NK-92 (cell line): Measurements from ENCODE around the gene PTPRT.

Source experiments
- DNase-seq: peaks from one replicate; lab custom pipeline; 2025; ENCODE audit not compliant: unreplicated experiment; lab: John Stamatoyannopoulos, UW

PTPRT gene

DNA sequence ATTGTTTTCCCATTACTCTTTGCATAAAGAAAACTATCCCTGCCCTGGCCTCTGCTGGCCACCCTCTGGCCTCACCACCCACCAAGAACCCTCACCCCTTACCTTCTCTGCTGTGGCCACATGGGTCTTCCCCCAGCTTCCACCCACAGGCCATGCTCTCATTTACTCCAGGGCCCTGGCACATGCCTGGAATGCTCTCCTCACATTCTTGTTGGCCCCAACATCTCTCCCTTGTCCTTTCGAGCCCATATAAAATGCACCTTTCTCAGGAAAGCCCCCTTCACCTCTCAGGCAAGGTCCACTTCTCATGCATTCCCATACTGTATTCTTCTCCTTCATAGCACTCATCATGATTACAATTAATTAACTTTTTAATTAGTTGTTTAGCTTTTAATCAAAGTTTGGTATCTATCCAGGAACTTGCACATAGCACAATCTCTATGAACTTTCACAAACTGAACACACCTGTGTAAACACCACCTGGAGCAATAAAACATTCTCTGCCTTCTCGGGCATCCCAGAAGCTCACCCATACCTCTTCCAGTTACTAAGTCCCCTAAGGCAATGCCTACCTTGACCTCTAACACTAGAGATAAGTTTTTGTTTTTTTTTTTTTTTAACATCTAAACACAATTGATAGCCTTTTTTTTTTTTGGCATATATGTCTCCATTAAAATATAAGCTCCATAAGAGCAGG, 617.2 kb downstream of the PTPRT start:
- no peak for DNase-seq

GRCh38 chr20:42567409-42567808, 622.3 kb downstream of the PTPRT start:
- DNase-seq, result no peak

DNA sequence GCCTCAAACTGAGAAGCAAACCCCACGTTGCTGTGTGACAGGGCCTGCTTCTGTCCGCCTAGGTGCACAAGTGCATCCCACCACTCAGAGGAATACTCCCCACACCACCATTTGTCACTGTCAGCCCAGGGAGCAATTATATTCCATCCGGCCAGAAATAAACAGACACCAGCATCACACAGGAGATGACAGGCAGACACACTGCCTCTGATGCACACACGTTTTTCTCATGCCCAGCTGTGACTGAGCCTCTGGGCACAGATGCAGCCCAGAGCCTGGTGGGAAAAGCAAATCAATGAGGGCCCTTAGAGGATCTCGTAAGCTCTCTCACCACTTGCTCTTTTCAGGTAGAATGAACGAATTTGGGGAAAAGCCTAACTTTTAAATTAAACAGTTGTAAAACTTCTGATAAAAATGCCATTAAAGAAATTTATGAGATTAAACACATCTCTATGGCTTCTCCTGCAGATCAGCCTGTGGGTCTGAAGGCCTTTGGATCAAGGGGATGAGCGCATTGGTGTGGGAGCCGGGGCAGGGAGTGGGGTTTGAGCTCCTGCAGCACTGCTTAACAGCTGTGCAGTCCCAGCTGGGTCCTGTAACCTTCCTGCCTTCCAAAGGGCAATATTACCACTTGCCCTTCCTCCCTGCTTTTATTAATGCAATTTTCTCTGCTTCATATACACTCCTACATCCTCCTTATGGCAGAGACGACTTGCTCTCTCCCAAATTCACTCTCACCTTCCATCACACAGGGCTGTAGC, 624.3 kb downstream of the PTPRT start:
- DNase-seq, result no peak

- no peak for DNase-seq
Observed at GRCh38 chr20:42559665-42560064, 630.0 kb downstream of the PTPRT start.

DNA sequence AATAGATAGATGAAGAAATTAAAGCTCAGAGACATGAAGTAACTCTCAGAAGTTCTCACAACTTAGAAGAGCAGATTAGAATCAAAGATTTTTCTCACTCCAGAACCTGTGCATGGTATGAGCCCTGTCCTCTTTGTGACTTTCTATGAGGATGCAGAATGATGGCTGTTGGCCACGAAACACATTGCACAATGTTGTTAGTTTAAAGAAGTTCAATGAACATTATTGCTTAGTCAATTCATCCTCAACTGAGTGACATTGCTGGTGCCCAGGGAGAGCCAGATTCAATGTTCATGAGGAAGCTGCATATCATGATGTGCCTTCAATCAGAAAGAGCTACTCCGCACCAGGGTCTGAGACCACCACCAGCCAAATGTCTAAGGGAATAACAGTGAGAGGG, 633.1 kb downstream of the PTPRT start:
- DNase-seq, result no peak

- DNase-seq, result no peak
Observed at GRCh38 chr20:42553374-42553773, 636.3 kb downstream of the PTPRT start.

GRCh38 chr20:42549496-42549895, 640.2 kb downstream of the PTPRT start:
- DNase-seq, result no peak

- no peak for DNase-seq
Observed at GRCh38 chr20:42544926-42545325, 644.8 kb downstream of the PTPRT start.

- DNase-seq, result no peak
Observed at GRCh38 chr20:42532831-42533230, 656.9 kb downstream of the PTPRT start.

- DNase-seq, result no peak
Observed at GRCh38 chr20:42531508-42531961, 658.2 kb downstream of the PTPRT start.

GRCh38 chr20:42530855-42531448, 658.8 kb downstream of the PTPRT start:
- DNase-seq, result no peak

GRCh38 chr20:42530191-42530590, 659.5 kb downstream of the PTPRT start:
- no peak for DNase-seq

GRCh38 chr20:42524058-42524457, 665.6 kb downstream of the PTPRT start:
- DNase-seq, result no peak

- DNase-seq, result no peak
Observed at GRCh38 chr20:42516692-42517091, 673.0 kb downstream of the PTPRT start.

- DNase-seq, result no peak
Observed at GRCh38 chr20:42510686-42511085, 679.0 kb downstream of the PTPRT start.

DNA sequence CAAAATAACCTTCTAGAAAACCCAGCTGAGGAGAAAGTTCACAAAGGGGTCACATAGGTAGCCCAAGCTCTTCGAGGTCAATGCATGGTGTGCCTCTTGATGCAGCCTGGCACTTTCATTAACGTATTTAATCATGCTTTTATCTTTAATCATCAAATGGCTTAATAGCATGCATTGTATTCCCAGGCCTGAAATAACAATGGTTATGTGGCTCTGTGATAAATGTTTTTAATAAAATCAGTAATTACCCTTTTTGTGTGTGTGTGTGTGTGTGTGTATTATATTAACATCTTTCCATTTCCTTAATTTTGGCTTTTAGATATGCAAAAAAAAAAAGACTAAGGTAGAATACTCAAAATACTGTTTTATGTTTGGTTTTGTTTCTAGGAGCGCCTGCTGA, 681.8 kb downstream of the PTPRT start:
- DNase-seq, result no peak

DNA sequence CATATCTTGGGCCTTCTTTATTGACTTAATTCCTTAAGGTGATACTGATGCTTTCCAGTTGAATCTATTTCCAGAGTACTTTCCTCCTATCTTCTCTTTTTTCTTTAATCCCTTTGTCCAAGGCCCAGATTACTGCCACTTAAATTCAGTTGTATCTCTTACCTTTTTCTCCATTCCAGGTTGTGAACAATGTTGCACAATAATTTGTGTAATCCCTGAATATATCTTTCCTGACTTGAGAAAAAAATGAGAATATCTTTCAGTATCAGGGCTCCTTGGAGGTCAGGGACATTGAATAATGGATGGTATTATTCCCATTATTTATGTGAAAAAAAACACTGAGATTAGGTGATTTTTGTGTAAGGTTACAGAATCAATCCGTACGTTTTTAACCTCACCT, 683.3 kb downstream of the PTPRT start:
- no peak for DNase-seq

GRCh38 chr20:42502591-42502990, 687.1 kb downstream of the PTPRT start:
- no peak for DNase-seq

- no peak for DNase-seq
Observed at GRCh38 chr20:42496595-42496994, 693.1 kb downstream of the PTPRT start.

DNA sequence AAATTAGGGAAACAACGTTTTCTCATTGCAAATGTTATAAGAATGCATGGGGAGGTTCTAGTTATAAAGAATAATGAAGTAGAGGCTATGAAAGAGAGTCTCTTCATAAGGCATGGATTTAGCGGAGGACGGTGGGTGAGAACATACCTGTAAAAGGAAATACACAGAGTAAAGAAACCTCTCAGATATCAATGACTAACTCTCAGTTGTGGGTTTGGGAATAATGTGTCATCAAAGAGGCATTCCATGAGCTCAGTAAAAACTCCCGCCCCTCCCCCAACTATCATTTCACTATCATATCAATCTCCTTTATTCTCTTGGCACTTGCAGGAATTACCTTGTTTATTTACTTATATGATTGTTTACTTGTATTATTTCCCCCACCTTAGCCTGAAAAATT, 695.4 kb downstream of the PTPRT start:
- no peak for DNase-seq

DNA sequence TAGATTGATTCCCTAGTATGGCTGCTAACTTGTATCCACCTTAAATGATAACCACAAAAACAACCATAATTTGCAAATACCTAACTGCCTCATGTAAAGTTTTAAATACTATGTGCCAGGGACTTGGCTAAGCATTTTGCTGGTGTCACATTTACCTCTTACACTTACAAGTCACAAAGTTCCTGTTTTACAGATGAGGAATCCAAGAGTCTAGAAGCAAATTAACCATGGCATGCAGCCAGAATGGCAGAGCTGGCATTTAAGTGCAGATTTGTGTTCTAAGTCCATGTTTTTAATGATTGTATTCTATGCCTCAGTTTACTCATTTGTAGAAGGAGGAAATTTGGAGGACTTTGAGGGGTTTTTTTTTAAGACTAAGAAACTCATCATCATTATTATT, 696.7 kb downstream of the PTPRT start:
- no peak for DNase-seq

DNA sequence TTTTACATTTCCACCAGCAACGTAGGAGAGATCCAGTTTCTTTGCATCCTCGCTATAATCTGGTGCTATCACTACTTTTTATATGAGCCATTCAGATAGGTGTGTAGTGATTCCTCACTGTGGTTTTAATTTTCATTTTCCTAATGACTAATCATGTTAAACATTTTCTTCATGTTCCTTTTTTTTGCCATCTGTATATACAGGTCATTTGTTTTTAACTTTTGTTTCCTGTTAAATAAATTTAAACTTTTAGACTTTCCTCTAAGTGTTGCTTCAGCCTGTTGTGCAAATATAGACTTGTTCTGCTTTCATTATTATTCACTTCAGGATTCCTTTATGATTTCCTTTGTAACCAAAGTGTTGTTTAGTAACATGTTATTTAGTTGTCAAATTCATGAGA, 697.4 kb downstream of the PTPRT start:
- DNase-seq, result no peak
